Activated naive CD8-positive, alpha-beta T cell treated with anti-CD3 and anti-CD28 coated beads, Interleukin-2, amount 50 U/mL, for 24 hours (primary cell): ENCODE measurements around the gene FSD1L.
A peak's percentile ranks its signal among the peaks of the same experiment; 100 is the strongest.
"Not testable (repeated sequence)": the region's sequence is repeated elsewhere in the genome, so short reads cannot be mapped to it uniquely, and the experiment has no call there.

ENCODE experiments used
- ATAC-seq: fragments of 150-1000 bp; cut with Tn5 transposase; one replicate; pipeline ENCODE4 v1.10.0; 2021
- DNase-seq: peaks from one replicate; pipeline ENCODE4 v3.0.0; 2021
- H3K27ac Mint-ChIP-seq: one replicate; pipeline ENCODE4 v1.8.0; 2021; ENCODE audit warnings: mild to moderate bottlenecking, mixed read lengths
- H3K27me3 Mint-ChIP-seq: one replicate; pipeline ENCODE4 v1.8.0; 2021; ENCODE audit warnings: mixed read lengths
- H3K36me3 Mint-ChIP-seq: one replicate; pipeline ENCODE4 v1.8.0; 2021; ENCODE audit warnings: low read depth, mixed read lengths
- H3K4me1 Mint-ChIP-seq: one replicate; pipeline ENCODE4 v1.8.0; 2021; ENCODE audit warnings: mixed read lengths
- H3K4me3 Mint-ChIP-seq: one replicate; pipeline ENCODE4 v1.8.0; 2021; ENCODE audit warnings: mild to moderate bottlenecking, moderate library complexity, mixed read lengths
- H3K9me3 Mint-ChIP-seq: one replicate; pipeline ENCODE4 v1.8.0; 2021; ENCODE audit warnings: mixed read lengths

FSD1L gene

GRCh38 chr9:105496826-105497225 lies 49.0 kb downstream of the FSD1L start:
- Mint-ChIP-seq H3K9me3 (no peaks in the 10 kb centered on the region), H3K4me3 (no peak overlapping the region), H3K27ac (no peak overlapping the region), H3K4me1 (no peaks in the 10 kb centered on the region), H3K36me3 (no peaks in the 10 kb centered on the region), H3K27me3 (no peaks in the 10 kb centered on the region)
- DNase-seq = no peak
- ATAC-seq = no peak

- no peak for DNase-seq
- Mint-ChIP-seq H3K4me3 (no peak overlapping the region), H3K9me3 (no peaks in the 10 kb centered on the region), H3K27me3 (no peaks in the 10 kb centered on the region), H3K27ac (no peak overlapping the region), H3K36me3 (no peaks in the 10 kb centered on the region), H3K4me1 (no peaks in the 10 kb centered on the region)
- ATAC-seq = no peak
Observed at GRCh38 chr9:105497704-105498103, 49.9 kb downstream of the FSD1L start.

- no peak for ATAC-seq
- no peak for DNase-seq
- Mint-ChIP-seq H3K4me1 (no peaks in the 10 kb centered on the region), H3K4me3 (no peak overlapping the region), H3K36me3 (no peaks in the 10 kb centered on the region), H3K27me3 (no peaks in the 10 kb centered on the region), H3K27ac (no peak overlapping the region), H3K9me3 (no peaks in the 10 kb centered on the region)
Observed at GRCh38 chr9:105500108-105500766, 52.4 kb downstream of the FSD1L start.

- no peak overlapping the region for H3K27ac Mint-ChIP-seq
- no peak for DNase-seq
Observed at GRCh38 chr9:105501414-105501813, 53.6 kb downstream of the FSD1L start.

GRCh38 chr9:105502276-105502675 lies 54.4 kb downstream of the FSD1L start:
- ATAC-seq (no peak), DNase-seq (no peak)
- Mint-ChIP-seq H3K4me1 (no peaks in the 10 kb centered on the region), H3K27me3 (no peaks in the 10 kb centered on the region), H3K4me3 (no peak overlapping the region), H3K36me3 (no peaks in the 10 kb centered on the region), H3K9me3 (no peaks in the 10 kb centered on the region), H3K27ac (no peak overlapping the region)

More at GRCh38 chr9:105501414-105501813, 53.6 kb downstream of the FSD1L start:
- ATAC-seq = no peak
- H3K4me3 Mint-ChIP-seq = no peak overlapping the region
- H3K36me3 Mint-ChIP-seq = no peaks in the 10 kb centered on the region
- H3K27me3 Mint-ChIP-seq = no peaks in the 10 kb centered on the region
- no peaks in the 10 kb centered on the region for H3K9me3 Mint-ChIP-seq
- no peaks in the 10 kb centered on the region for H3K4me1 Mint-ChIP-seq

- H3K36me3 Mint-ChIP-seq = no peaks in the 10 kb centered on the region
- H3K27ac Mint-ChIP-seq = no peak overlapping the region
- DNase-seq (no peak), ATAC-seq (no peak)
- no peaks in the 10 kb centered on the region for H3K9me3 Mint-ChIP-seq
- H3K27me3 Mint-ChIP-seq = no peaks in the 10 kb centered on the region
- no peaks in the 10 kb centered on the region for H3K4me1 Mint-ChIP-seq
- no peak overlapping the region for H3K4me3 Mint-ChIP-seq
Observed at GRCh38 chr9:105503881-105504280, 56.0 kb downstream of the FSD1L start.

- Mint-ChIP-seq H3K4me1 (peaks cover 8% of the 10 kb centered on the region), H3K27me3 (no peaks in the 10 kb centered on the region), H3K9me3 (no peaks in the 10 kb centered on the region), H3K27ac (no peak overlapping the region), H3K36me3 (no peaks in the 10 kb centered on the region), H3K4me3 (no peak overlapping the region)
- ATAC-seq (no peak), DNase-seq (no peak)
Observed at GRCh38 chr9:105507096-105507790, 59.4 kb downstream of the FSD1L start.

GRCh38 chr9:105508530-105508929 lies 60.7 kb downstream of the FSD1L start:
- Mint-ChIP-seq H3K27me3 (no peaks in the 10 kb centered on the region), H3K9me3 (no peaks in the 10 kb centered on the region), H3K36me3 (no peaks in the 10 kb centered on the region), H3K4me1 (peaks cover 8% of the 10 kb centered on the region), H3K4me3 (no peak overlapping the region), H3K27ac (no peak overlapping the region)
- ATAC-seq = no peak
- DNase-seq = no peak

- H3K4me1 Mint-ChIP-seq = peaks cover 8% of the 10 kb centered on the region
- ATAC-seq = peak; percentile 81
- no peak for DNase-seq
- no peak overlapping the region for H3K27ac Mint-ChIP-seq
- H3K36me3 Mint-ChIP-seq = no peaks in the 10 kb centered on the region
- no peaks in the 10 kb centered on the region for H3K27me3 Mint-ChIP-seq
- H3K4me3 Mint-ChIP-seq = no peak overlapping the region
- no peaks in the 10 kb centered on the region for H3K9me3 Mint-ChIP-seq
Observed at GRCh38 chr9:105510024-105510423, 62.2 kb downstream of the FSD1L start.

GRCh38 chr9:105511446-105511845 lies 63.6 kb downstream of the FSD1L start:
- DNase-seq (no peak), ATAC-seq (no peak)
- Mint-ChIP-seq H3K27me3 (no peaks in the 10 kb centered on the region), H3K27ac (no peak overlapping the region), H3K36me3 (no peaks in the 10 kb centered on the region), H3K9me3 (no peaks in the 10 kb centered on the region), H3K4me1 (peaks cover 8% of the 10 kb centered on the region), H3K4me3 (no peak overlapping the region)

GRCh38 chr9:105515811-105516413 lies 68.1 kb downstream of the FSD1L start:
- ATAC-seq = no peak
- no peaks in the 10 kb centered on the region for H3K9me3 Mint-ChIP-seq
- no peak overlapping the region for H3K27ac Mint-ChIP-seq
- DNase-seq = no peak
- peaks cover 4% of the 10 kb centered on the region for H3K36me3 Mint-ChIP-seq
- H3K27me3 Mint-ChIP-seq = no peaks in the 10 kb centered on the region
- H3K4me3 Mint-ChIP-seq = no peak overlapping the region
- no peaks in the 10 kb centered on the region for H3K4me1 Mint-ChIP-seq

GRCh38 chr9:105519710-105520369 lies 72.0 kb downstream of the FSD1L start:
- H3K9me3 Mint-ChIP-seq, H3K4me3 Mint-ChIP-seq, H3K4me1 Mint-ChIP-seq, H3K27me3 Mint-ChIP-seq, H3K27ac Mint-ChIP-seq, H3K36me3 Mint-ChIP-seq: not testable (repeated sequence)
- DNase-seq (peak; percentile 25), ATAC-seq (peak; percentile 85)

- not testable (repeated sequence) for DNase-seq, H3K9me3 Mint-ChIP-seq, H3K4me3 Mint-ChIP-seq, H3K4me1 Mint-ChIP-seq, ATAC-seq, H3K36me3 Mint-ChIP-seq, H3K27me3 Mint-ChIP-seq, H3K27ac Mint-ChIP-seq
Observed at GRCh38 chr9:105520992-105521391, 73.2 kb downstream of the FSD1L start.

- not testable (repeated sequence) for DNase-seq, H3K9me3 Mint-ChIP-seq, ATAC-seq, H3K36me3 Mint-ChIP-seq, H3K4me1 Mint-ChIP-seq, H3K4me3 Mint-ChIP-seq, H3K27me3 Mint-ChIP-seq, H3K27ac Mint-ChIP-seq
Observed at GRCh38 chr9:105522618-105523385, 75.0 kb downstream of the FSD1L start.
